ENCODE data around the gene SRPK2. TPM values are rescaled to one million over a fixed set of nuclear protein-coding genes. Genes with fewer than 3 reads are reported as not detected.

Gene SRPK2
- total and polyA plus RNA-seq, 2 donors (not counting 1 experiment from before 2014, with no cell fraction given) = 15.2 to 108 TPM

DNA sequence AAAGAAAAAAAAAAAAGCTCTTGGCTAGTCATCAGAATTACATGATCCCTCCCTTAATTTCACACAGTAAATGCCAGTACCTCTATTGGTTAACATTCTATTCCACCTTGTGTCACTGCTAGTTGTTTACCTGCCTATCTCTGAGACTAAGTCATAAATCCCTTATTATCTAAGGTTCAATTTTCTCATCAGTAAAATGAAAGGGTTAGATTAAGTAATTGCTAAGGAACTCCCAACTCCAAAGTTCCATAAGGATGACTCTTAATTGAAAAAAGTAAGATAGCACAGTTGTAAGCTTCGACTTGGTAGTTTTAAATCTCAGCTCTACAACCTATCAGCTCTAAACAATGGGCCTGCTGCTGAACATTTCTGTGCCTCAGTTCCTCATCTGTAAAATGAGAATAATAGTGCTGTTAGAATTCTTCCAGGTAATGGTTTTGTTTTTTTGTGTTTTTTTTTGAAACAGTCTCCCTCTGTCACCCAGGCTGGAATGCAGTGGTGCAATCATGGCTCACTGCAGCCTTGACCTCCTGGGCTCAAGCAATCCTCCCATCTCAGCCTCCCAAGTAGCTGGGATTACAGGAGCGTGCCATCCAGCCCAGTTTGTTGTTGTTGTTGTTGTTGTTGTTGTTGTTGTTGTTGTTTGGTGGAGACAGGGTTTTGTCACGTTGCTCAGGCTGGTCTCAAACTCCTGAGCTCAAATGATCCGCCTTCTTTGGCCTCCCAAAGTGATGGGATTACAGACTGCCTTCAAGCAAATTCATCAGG, 35.6 kb downstream of the SRPK2 start:
- 92% methylated on average over 2 of the region's 4 CpGs for WGBS (ENCODE audit: insufficient coverage)
- Histone ChIP-seq H3K4me1 (ENCODE audit: control insufficient read depth in 2 of 2, insufficient read depth in 2 of 2, low read length in 2 of 2) (peaks cover 80 to 91% of the 10 kb centered on the region in 2 donors), H3K4me2 (replicated peaks; ENCODE audit: low read depth, low read length, poor library complexity, severe bottlenecking) (peak overlapping the region; percentile 83), H4K20me1 (ENCODE audit: control insufficient read depth, insufficient read depth, low read length, poor library complexity, severe bottlenecking) (no peaks in the 10 kb centered on the region), H2AFZ (ENCODE audit: insufficient read depth, low read depth, low read length, poor library complexity, severe bottlenecking) (no peak overlapping the region), H3K4me3 (ENCODE audit: control extremely low read depth in 1 of 5, extremely low read depth in 1 of 5, insufficient read depth in 1 of 5, low read depth in 2 of 5, low read length in 4 of 5) (peak overlapping the region in 2 of 5 experiments; percentile 13 to 46), H3K27ac (ENCODE audit: low read length in 2 of 2) (peak overlapping the region; percentile 75 to 80), H3K27me3 (replicated peaks in 1 of 4; ENCODE audit: control extremely low read depth in 1 of 4, control insufficient read depth in 3 of 4, insufficient read depth in 4 of 4, low read length in 3 of 4) (no peaks in the 10 kb centered on the region), H3K9ac (ENCODE audit: low read length) (peak overlapping the region; percentile 40), H3K36me3 (replicated peaks in 1 of 2; ENCODE audit: control extremely low read depth in 1 of 2, control insufficient read depth in 1 of 2, extremely low read depth in 1 of 2, insufficient read depth in 2 of 2, low read length in 1 of 2) (no peaks in the 10 kb centered on the region), H3K9me3 (ENCODE audit: control extremely low read depth in 1 of 3, control insufficient read depth in 2 of 3, insufficient read depth in 1 of 3, low read length in 2 of 3) (peaks cover 0 to 5% (median 0%) of the 10 kb centered on the region in 3 donors), H3K79me2 (ENCODE audit: control insufficient read depth, insufficient read depth, low read length) (peaks cover 86% of the 10 kb centered on the region)
- Mint-ChIP-seq H3K4me1 (peaks cover 69% of the 10 kb centered on the region), H3K9me3 (ENCODE audit: insufficient read depth) (no peaks in the 10 kb centered on the region), H3K27me3 (no peaks in the 10 kb centered on the region), H3K27ac (peak overlapping the region; percentile 99), H3K4me3 (peak overlapping the region; percentile 80)
- TF ChIP-seq EZH2 (IDR thresholded peaks at IDR 0.05; ENCODE audit: borderline replicate concordance, insufficient read depth, low read depth, low read length, poor library complexity, severe bottlenecking) = no peak
- TF ChIP-seq, protein P1, sequence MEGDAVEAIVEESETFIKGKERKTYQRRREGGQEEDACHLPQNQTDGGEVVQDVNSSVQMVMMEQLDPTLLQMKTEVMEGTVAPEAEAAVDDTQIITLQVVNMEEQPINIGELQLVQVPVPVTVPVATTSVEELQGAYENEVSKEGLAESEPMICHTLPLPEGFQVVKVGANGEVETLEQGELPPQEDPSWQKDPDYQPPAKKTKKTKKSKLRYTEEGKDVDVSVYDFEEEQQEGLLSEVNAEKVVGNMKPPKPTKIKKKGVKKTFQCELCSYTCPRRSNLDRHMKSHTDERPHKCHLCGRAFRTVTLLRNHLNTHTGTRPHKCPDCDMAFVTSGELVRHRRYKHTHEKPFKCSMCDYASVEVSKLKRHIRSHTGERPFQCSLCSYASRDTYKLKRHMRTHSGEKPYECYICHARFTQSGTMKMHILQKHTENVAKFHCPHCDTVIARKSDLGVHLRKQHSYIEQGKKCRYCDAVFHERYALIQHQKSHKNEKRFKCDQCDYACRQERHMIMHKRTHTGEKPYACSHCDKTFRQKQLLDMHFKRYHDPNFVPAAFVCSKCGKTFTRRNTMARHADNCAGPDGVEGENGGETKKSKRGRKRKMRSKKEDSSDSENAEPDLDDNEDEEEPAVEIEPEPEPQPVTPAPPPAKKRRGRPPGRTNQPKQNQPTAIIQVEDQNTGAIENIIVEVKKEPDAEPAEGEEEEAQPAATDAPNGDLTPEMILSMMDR (IDR thresholded peaks at IDR 0.05) = no peak
- intact Hi-C loops (cut with micrococcal nuclease) = loop anchor here (1.0 to 5.0 kb wide), 4 partner anchors 36 to 341 kb away; partner anchors contain the start of genes KMT2E and RINT1
- ChIA-PET POLR2A (interaction anchor here (0.6 to 4.4 kb wide), 5 partner anchors 10 to 408 kb away, joined by 3 to 24 read pairs (median 6); partner anchors contain the start of gene SRPK2), CTCF (interaction anchor here (0.6 to 2.7 kb wide), 7 partner anchors 15 to 105 kb away, joined by 3 to 10 read pairs (median 3); partner anchors contain the start of gene SRPK2)
- ATAC-seq (ENCODE audit: low read depth) = no peak
- no peak for DNase-seq
